Measurements from ENCODE around the gene JAK1. TPM values are rescaled to one million over a fixed set of nuclear protein-coding genes. Genes with fewer than 3 reads are reported as not detected.

Gene JAK1
- total RNA-seq, 1 experiment from 2014 or later, result 27.8 TPM

- CTCF ChIA-PET, result interaction anchor here (1.0 to 1.9 kb wide), 4 partner anchors 9 to 731 kb away, joined by 3 to 10 read pairs (median 6); partner anchors contain the start of gene JAK1
- POLR2A ChIA-PET, result interaction anchor here (0.9 kb wide), 1 partner anchor 9 kb away, joined by 5 read pairs; the partner anchor contains the start of gene JAK1
- TF ChIP-seq ZNF232 (CRISPR knock-in tag; IDR thresholded peaks at IDR 0.05), result no peak
- no peak for TF ChIP-seq ZSCAN18 (CRISPR knock-in tag; IDR thresholded peaks at IDR 0.05)
- TF ChIP-seq JAZF1 (CRISPR knock-in tag; IDR thresholded peaks at IDR 0.05), result no peak
- no peak for TF ChIP-seq ZNF281 (CRISPR knock-in tag; IDR thresholded peaks at IDR 0.05)
- no peak for TF ChIP-seq ZNF423 (CRISPR knock-in tag; IDR thresholded peaks at IDR 0.05)
- TF ChIP-seq USF1 (CRISPR knock-in tag; IDR thresholded peaks at IDR 0.05), result no peak
- no peak for TF ChIP-seq PRRX2 (CRISPR knock-in tag; IDR thresholded peaks at IDR 0.05)
- no peak for TF ChIP-seq FOXK1 (CRISPR knock-in tag; IDR thresholded peaks at IDR 0.05)
- no peak for TF ChIP-seq CTCF (IDR thresholded peaks at IDR 0.05)
- no peak for TF ChIP-seq ERG (CRISPR knock-in tag; IDR thresholded peaks at IDR 0.05)
- no peak for TF ChIP-seq ATF1 (CRISPR knock-in tag; IDR thresholded peaks at IDR 0.05)
- no peak for TF ChIP-seq PRDM15 (CRISPR knock-in tag; IDR thresholded peaks at IDR 0.05)
- TF ChIP-seq HMGA2 (CRISPR knock-in tag; IDR thresholded peaks at IDR 0.05), result no peak
- TF ChIP-seq RORB (CRISPR knock-in tag; IDR thresholded peaks at IDR 0.05), result no peak
- no peak for TF ChIP-seq JUN (CRISPR knock-in tag; IDR thresholded peaks at IDR 0.05)
- TF ChIP-seq E2F4 (CRISPR knock-in tag; IDR thresholded peaks at IDR 0.05; ENCODE audit: borderline replicate concordance, low read depth), result no peak
- TF ChIP-seq SMAD3 (CRISPR knock-in tag; IDR thresholded peaks at IDR 0.05; ENCODE audit: borderline replicate concordance), result no peak
- no peak for TF ChIP-seq CREB1 (CRISPR knock-in tag; IDR thresholded peaks at IDR 0.05)
- no peak for TF ChIP-seq MXD4 (CRISPR knock-in tag; IDR thresholded peaks at IDR 0.05; ENCODE audit: borderline replicate concordance)
- no peak for TF ChIP-seq ZNF138 (CRISPR knock-in tag; conservative IDR thresholded peaks at IDR 0.05)
- no peak for ATAC-seq
- H3K4me1 Mint-ChIP-seq, result peaks cover 19% of the 10 kb centered on the region
- H3K36me3 Mint-ChIP-seq, result no peaks in the 10 kb centered on the region
- DNase-seq (ENCODE audit: low spot score), result no peak
- no peak overlapping the region for H3K4me3 Mint-ChIP-seq
- no peaks in the 10 kb centered on the region for H3K27me3 Mint-ChIP-seq (ENCODE audit: low read depth)
- H3K9me3 Mint-ChIP-seq, result no peaks in the 10 kb centered on the region
- no peak overlapping the region for H3K27ac Mint-ChIP-seq
Observed at GRCh38 chr1:64956733-64957441, 9.5 kb downstream of the JAK1 start.

Measured in WTC11 (cell line).